Gastroesophageal sphincter (tissue), 3 donors: ENCODE results near the gene CYTH3.

Experiments
- EP300 ChIP-seq: sonication (generic); formaldehyde crosslinking; IDR thresholded peaks from one replicate; pipeline ENCODE4 v1.6.1; 2017; ENCODE audit warnings: antibody characterized with exemption, mild to moderate bottlenecking
- POLR2A ChIP-seq, 2 donors: fragments of 450-650 bp; IDR thresholded peaks; one replicate each; pipeline ENCODE4 v1.6.1; 2017; ENCODE audit warnings: antibody characterized with exemption in 2 of 2, mild to moderate bottlenecking in 2 of 2, moderate library complexity in 1 of 2
- TF ChIP-seq, protein P1 (sequence below), 4 experiments: fragments of 200-600 bp in 2 of 4; fragments of 450-650 bp in 2 of 4; sonication (generic) in 1 of 4; IDR thresholded peaks; one replicate each; pipeline ENCODE4 v1.5.1; 2017 to 2019; ENCODE audit warnings: antibody characterized with exemption in 4 of 4, mild to moderate bottlenecking in 2 of 4, moderate library complexity in 2 of 4

DNA sequence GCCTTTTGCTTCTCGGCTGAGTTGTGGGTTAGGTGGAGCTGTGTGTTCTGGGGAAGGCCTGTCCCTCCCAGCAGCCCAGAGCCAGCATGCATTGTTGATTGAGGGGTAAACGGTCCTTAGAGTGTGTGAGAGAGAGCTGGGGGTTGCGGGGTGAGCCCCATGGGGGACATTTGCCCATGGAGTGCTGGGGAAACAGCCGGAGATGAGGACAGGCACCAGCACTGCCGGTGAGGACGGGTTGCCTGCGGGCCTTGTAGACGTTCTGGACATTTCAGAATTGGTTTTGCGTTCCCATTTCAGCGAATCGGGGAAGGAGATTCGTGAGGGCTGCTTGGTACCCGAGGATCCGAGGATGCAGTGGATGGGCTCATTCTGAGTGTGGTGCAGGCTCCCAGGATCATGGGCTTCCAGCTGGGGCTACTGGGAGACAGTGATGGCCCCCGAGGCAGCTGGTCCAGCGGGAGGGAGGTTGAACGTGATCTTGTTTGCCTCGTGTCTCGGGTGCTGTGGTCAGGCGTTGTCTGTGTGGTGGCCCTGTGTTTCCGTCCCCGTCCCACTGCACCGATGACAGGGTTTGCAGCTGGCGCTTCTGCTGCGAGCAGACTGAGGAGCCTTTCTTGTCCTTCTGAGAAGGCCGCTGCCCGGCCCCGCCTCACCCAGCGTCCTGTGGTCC lies 113.9 kb downstream of the CYTH3 start:
- TF ChIP-seq EP300 (no peak), POLR2A (IDR thresholded peaks at IDR 0.05) (no peak)
- TF ChIP-seq, protein P1, sequence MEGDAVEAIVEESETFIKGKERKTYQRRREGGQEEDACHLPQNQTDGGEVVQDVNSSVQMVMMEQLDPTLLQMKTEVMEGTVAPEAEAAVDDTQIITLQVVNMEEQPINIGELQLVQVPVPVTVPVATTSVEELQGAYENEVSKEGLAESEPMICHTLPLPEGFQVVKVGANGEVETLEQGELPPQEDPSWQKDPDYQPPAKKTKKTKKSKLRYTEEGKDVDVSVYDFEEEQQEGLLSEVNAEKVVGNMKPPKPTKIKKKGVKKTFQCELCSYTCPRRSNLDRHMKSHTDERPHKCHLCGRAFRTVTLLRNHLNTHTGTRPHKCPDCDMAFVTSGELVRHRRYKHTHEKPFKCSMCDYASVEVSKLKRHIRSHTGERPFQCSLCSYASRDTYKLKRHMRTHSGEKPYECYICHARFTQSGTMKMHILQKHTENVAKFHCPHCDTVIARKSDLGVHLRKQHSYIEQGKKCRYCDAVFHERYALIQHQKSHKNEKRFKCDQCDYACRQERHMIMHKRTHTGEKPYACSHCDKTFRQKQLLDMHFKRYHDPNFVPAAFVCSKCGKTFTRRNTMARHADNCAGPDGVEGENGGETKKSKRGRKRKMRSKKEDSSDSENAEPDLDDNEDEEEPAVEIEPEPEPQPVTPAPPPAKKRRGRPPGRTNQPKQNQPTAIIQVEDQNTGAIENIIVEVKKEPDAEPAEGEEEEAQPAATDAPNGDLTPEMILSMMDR (IDR thresholded peaks at IDR 0.05): no peak
